Measurements from ENCODE around the gene RNF182.

- TF ChIP-seq POLR2A (IDR thresholded peaks at IDR 0.05) = no peak
- TF ChIP-seq POLR2AphosphoS5 (IDR thresholded peaks at IDR 0.05) = no peak
Measured at GRCh38 chr6:13988908-13989307, 64.2 kb downstream of the RNF182 start.

All from prostate gland (tissue), 1 donor.